CD4-positive, alpha-beta T cell treated with Interleukin-6 at 100 ng/mL for 8 hours (primary cell): ENCODE measurements around the gene SLITRK1.

Experiments
- DNase-seq: peaks from one replicate; pipeline ENCODE4 v3.0.0-alpha.2; 2020; ENCODE audit warnings: mixed read lengths, low spot score

The SLITRK1 gene, protein sequence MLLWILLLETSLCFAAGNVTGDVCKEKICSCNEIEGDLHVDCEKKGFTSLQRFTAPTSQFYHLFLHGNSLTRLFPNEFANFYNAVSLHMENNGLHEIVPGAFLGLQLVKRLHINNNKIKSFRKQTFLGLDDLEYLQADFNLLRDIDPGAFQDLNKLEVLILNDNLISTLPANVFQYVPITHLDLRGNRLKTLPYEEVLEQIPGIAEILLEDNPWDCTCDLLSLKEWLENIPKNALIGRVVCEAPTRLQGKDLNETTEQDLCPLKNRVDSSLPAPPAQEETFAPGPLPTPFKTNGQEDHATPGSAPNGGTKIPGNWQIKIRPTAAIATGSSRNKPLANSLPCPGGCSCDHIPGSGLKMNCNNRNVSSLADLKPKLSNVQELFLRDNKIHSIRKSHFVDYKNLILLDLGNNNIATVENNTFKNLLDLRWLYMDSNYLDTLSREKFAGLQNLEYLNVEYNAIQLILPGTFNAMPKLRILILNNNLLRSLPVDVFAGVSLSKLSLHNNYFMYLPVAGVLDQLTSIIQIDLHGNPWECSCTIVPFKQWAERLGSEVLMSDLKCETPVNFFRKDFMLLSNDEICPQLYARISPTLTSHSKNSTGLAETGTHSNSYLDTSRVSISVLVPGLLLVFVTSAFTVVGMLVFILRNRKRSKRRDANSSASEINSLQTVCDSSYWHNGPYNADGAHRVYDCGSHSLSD

DNA sequence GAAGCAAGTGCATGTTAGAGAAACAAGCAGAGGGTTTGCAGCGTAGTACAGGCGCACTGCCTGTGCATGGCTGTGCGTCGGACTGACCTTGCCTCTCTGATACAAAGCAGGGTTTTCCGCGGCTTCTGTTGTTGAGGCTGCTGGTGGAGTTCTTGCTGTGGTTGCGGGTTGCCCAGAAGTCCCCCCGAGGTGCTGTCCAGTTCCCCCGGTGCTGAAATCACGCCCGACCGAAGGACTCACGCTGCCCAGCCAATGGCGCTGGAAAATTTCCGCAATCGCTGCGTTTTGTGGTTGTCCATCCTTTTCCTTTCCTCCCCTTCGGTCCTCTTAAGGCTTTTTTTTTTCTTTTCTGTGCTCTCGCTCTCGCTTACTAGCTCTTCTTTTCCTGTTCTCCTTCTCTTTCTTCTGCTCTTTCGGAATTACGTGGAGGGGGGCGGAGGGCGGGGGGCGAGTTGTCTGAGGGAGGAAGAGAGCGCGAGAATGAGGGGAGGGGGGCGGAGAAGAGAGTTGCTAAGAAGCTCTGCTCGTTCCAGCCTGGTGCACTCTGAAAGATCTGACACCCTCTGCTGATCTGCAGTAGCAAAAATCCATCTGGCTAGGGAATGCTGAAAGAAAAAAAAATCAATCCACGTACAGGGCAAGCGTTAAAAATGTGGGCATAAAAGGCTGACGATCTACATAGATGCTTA lies at the start of gene SLITRK1:
Gene SLITRK1, minus strand, starts transcription at position 558 of the 689 bp plus-strand sequence. CDS start 967 bp downstream, outside the sequence.
- no peak for DNase-seq

DNA sequence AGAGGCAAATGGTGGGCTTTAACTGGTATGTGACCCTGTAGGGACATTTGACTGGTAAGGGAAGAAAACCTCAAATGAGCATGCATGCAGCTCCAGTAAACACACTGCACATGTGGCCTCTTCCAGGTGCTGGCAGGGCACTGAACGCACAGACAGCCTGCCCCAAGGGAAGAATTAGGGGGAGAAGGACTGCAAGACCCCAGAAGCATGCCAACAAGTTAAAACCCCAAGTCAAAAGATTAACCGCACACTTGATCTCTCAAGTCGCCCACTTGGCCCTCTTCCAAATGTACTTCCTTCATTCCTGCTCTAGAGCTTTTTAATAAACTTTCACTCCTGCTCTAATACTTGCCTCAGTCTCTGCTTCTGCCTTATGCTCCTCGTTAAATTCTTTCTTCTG lies 46.9 kb upstream of the SLITRK1 start:
- DNase-seq = no peak

DNA sequence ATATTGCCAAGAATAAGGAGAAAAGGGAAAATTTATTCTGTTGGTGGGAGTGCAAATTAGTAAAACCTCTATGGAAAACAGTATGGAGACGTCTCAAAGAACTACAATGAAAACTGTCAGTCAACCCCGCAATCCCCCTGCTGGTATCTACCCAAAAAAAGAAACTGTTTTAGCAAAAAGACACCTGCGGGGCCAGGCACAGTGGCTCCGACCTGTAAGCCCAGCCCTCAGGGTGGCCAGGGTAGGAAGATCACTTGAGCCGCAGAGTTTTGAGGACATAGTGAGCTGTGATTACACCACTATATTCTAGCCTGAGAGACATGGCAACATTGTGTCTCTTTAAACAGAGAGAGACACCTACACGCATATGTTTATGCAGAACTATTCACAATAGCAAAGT lies 37.5 kb upstream of the SLITRK1 start:
- DNase-seq = no peak

DNA sequence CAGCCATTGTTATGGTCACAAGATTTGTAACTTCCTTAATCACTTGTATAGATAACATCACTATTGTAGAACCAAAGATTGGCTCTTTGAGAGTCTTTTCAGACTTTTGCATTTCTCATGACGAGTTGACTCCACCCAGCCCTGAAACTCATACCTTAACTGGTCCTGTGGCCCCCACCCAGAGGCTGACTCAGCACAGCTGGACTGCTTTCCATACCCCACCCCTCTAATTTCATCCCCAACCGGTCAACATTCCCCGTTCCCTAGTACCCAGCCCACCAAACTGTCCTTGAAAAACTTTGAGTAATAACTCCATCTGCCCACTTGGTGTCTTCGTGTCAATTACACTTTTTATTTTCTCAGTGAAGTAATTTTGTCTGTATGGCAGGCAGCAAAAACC lies 32.1 kb upstream of the SLITRK1 start:
- DNase-seq = no peak

DNA sequence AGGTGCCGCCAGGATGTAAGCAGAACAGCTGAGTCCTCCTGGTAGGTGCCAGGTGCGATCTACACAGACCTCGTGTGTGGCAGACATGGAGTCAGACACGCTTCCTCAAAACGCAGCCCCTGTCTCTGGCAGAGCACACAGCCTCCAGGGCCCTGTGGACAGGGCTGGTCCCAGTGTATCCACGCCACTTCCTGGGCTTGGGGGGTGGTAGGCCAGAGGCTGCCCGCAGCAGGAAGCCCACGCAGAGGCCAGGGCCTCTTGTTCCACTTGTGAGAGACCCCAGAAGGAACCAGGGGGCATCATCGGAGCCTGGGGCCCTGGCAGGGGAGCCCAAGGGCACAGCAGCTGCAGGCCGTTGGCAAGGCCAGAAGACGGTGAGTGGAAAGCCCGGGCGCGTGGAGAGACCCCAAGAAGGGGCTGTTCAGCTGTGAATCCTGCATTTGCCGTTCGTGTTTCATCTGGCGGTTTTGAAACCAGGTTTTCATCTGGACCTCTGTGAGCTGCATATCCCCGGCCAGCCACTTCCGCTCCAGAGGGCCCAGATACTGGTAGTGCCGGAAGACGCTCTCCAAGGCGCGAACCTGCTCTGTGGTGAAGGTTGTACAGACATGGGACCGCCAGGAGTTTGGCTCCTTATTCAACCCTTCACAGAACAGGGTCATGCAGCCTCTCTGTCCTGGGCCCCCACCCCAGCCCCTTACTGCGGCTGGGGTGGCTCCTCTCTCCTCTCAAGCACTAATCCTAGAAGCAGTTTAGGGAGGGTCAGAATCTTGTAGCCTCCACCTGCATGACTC lies 25.1 kb upstream of the SLITRK1 start:
- DNase-seq = no peak

DNA sequence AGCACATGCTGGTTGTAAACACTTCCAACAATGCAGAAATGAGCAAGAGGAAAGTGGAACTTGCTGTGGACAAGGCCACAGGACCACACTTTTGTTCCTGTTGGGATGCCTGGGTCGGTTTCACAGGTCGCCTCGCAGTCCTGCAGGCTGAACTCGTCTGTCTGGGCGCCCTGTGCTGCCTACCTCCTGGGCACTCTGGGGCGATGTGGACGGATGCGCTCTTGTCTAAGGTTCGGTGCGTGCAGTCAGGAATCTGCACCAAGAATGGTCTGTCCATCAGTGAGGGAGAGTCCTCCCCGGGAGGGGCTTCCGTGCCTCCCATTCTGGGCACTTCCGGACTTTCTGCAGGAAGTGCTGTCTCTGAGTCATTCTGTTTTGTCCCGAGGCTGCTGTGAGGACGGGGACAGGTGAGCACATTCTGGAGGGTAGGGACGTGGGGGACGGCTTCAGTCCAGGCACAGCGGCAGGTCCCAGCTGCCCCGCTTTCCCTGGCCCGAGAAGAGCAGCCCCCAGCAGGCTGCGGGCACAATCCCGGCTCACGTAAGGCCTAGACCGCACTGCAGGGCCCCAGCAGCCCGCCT lies 24.1 kb upstream of the SLITRK1 start:
- DNase-seq = no peak

DNA sequence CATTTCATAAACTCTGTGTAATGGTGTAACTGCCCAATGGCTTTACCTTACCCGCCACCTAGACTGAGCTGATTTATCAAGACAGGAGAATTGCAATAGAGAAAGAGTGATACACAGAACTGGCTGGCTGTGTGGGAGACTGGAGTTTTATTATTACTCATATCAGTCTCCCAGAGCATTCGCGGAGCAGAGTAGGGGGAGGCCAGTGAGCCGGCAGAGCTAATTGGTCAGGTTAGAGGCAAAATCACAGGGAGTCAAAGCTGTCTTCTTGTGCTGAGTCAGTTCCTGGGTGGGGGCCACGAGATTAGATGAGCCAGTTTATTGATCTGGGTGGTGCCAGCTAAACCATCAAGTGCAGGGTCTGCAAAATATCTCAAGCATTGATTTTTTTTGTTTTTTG lies 23.4 kb upstream of the SLITRK1 start:
- no peak for DNase-seq

DNA sequence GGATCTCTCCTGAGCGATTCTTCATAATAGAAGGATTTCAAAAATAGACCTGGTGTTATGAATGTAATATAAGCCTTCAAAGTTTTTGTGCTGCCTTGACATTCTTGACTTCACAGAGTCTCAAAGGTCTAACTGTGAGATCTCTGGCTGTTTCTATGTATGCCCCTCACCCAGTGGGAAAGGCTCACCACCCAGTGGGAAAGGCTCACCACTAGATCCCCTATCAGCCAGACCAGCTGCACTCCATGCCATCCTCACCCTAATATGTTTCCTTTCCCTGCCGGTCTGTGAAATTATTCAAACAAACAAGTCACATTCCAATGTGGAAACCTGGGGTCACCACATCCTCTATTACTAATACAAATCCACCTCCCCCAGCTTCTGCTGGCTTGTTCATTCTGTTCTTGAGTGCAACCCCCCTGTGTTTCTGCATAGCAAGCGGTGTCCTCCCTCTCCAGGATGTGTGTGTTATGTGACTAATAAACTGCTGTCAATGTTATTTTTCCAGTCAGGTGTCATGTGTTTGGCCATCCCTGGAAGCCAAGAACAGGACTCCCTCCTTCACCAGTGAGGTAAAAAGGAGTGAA lies 13.8 kb upstream of the SLITRK1 start:
- no peak for DNase-seq

DNA sequence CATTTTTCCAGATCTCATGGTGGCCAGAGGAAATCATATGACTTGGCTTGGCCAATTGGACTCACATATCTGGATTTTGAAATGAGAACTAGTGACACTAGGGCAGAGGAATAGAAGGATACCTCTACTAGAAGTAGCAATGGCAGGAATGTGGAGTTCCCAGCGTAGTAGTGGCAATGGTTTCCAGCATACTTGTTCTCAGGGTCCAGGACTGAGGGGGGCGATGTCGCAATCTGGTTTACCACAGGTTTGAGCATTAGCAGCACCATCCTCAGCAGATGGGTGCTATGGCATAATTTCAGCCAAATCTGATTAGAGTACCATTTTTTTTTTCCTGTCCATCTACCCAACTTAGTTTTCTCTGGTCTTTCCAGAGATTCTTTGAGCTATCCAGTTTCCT lies 8.1 kb upstream of the SLITRK1 start:
- no peak for DNase-seq

DNA sequence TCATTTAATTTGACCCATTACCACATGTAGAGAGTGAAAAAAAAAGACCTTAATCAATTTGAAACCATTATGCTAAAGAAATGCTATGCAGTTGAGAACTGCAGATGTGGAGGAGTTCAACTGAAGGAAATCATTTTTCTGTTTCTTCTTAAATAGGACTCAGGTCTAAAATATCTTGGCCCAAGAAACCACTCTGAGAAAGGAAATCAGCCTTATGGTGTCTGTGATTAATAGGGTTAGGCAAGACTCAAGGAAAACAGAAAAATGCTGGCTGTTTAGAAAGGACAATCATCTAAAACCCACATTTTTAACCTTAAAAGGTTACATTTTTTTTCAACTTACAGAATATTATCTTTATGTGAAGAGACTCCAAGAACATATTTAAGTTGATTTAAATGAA lies 1.9 kb upstream of the SLITRK1 start:
- no peak for DNase-seq

DNA sequence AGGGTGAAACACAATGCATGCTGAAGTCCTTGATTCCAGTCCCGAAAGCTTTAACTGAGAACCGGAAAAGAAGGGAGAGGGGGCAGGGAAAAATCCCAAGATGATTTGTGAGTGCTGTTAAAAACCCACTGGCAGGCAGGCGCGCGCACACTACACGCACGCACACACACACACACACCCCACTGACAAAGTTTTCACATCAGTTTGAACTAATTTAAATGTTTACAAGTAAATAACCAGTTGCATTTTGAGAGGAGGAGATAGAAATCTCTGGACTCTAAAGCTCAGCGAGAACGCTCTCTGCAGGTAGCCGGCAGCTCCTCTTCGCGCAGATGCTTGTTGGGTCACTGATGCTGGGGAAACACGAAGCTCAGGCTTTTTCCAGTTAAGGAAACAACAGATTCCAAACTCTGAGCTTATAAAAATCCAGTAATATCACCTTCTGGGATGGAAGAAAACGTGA lies 818 bp upstream of the SLITRK1 start:
- no peak for DNase-seq

DNA sequence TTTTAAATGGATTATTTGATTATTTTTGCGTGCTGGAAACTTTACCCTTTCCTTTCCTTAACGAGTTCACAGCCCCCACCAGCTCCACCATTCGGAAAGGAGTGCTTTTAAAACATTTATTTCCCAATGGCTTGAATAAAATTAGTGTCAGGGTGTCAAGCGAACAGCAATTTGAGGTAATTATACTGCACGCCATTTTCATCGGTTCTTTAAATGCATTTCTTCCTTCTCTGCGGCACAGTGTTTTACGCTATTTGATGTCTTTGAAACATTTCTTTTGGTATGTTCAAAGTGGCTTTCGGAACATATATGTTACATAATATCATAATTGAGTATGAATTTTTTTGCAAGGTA lies 309 bp upstream of the SLITRK1 start:
- DNase-seq = no peak

DNA sequence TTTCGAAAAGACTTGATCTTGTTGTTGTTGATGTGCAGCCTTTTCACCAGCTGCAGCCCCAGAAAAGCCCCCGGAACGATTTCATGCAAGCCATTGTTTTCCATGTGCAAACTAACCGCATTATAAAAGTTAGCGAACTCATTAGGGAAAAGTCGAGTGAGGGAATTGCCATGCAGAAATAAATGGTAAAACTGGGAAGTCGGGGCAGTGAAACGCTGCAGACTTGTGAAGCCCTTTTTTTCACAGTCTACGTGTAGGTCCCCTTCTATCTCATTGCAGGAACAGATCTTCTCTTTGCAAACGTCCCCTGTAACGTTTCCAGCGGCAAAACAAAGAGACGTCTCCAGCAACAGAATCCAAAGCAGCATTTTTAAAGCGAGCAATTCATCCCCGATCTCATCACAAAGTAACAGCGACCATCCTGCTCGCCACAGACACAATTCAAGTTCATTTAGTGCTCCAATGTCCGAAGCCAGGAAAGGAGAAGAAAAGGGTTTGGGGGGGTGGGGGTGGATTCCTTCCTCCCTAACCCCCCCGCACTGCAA lies 1.1 kb downstream of the SLITRK1 start:
- no peak for DNase-seq

DNA sequence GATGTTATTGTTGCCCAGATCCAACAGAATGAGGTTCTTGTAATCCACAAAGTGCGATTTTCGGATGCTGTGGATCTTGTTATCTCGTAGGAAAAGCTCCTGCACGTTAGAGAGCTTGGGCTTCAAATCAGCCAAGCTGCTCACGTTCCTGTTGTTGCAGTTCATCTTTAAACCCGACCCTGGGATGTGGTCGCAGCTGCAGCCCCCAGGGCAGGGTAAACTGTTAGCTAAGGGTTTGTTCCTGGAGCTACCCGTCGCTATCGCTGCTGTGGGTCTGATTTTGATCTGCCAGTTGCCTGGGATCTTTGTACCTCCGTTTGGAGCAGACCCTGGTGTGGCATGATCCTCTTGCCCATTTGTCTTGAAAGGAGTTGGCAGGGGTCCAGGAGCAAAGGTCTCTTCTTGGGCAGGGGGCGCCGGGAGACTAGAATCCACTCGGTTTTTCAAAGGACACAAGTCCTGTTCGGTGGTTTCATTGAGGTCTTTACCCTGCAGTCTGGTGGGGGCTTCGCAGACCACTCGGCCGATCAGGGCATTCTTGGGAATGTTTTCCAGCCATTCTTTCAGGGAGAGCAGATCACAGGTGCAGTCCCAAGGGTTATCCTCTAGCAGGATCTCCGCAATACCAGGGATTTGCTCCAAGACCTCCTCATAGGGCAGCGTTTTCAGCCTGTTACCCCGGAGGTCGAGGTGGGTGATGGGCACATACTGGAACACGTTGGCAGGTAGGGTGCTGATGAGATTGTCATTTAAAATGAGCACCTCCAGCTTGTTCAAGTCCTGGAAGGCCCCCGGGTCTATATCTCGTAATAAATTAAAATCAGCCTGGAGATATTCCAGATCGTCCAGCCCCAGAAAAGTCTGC lies 1.8 kb downstream of the SLITRK1 start:
- no peak for DNase-seq

DNA sequence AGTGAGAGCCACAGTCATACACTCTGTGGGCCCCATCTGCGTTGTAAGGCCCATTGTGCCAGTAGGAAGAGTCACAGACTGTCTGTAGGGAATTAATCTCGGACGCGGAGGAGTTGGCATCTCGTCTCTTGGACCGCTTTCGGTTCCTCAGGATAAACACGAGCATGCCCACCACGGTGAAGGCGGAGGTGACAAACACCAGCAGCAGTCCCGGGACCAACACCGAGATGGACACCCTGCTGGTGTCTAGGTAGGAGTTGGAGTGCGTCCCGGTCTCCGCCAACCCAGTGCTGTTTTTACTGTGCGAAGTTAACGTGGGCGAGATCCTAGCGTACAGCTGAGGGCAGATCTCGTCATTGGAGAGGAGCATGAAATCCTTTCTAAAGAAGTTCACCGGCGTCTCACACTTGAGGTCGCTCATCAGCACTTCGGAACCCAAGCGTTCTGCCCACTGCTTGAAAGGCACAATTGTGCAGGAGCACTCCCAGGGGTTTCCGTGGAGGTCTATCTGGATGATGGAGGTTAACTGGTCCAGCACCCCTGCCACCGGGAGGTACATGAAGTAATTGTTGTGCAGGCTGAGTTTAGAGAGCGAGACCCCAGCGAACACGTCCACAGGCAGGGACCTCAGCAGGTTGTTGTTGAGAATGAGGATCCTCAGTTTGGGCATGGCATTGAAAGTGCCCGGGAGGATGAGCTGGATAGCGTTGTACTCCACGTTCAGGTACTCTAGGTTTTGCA lies 2.7 kb downstream of the SLITRK1 start:
- DNase-seq = no peak

DNA sequence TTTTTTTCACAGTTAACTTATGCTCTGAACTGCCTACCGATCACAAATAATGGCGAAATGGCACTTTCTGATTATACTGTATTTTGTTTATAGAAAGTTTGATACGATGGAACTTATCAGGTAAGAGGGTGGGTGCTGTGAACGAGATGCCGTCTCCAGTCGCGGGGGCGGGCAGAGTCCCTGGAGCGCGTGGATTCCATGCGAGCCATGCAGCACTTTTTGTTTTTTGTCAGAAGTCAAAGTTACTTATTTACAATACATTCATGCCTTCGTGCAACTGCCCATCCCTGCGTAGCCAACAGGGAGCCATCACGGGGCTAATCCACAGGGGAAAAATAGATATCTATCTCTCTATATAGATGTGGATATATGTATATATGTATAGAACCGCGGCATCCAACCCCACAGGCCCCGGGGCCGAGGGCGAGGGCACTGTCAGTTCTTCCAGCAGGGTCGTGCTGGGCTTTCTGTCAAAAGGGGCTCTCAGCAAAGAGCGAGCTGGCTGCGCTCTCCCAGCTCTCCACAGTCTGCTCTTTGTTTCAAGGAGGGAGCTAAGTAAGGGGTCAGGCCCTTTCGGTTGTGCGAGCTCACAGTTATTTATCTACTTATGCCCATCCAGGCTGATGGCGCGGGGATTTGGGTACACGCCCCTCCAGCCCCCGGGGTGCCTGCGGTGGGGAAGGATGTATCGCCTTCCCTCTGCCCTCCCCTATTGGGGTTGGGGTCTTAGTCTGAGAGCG lies 3.4 kb downstream of the SLITRK1 start:
- no peak for DNase-seq

DNA sequence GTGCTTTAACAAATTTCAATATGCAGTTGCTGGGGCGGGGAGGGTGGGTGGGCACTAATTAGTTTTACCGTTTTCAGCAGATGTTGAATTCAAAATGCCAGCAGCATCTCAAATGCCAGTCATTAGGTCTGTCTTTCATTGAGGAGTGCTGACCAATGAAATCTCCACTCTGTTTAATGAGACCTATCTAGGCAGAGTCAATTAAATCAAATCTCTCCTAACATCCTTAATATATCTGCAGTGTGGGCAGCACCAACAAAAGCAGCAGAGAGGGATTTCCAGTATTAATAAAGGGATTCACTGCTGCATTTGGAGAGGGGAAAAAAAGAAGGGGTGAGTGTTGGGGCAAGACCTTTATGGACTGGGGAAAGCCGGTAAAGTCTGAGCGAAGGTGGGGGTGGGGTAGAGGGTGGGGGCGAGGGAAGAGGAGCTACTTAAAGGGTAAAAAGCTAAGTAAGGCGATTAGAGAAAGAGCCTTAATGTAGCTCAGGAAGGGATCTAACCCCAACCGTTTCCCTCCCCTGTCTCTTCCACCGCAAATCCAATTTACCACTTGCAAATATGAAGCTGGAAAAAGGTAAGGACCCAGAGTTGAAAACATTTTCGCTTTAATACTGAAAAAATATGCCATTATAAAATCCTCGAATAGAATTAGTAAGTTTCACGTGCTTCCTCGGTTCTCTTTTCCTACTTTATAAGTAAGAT lies 4.5 kb downstream of the SLITRK1 start:
- no peak for DNase-seq

DNA sequence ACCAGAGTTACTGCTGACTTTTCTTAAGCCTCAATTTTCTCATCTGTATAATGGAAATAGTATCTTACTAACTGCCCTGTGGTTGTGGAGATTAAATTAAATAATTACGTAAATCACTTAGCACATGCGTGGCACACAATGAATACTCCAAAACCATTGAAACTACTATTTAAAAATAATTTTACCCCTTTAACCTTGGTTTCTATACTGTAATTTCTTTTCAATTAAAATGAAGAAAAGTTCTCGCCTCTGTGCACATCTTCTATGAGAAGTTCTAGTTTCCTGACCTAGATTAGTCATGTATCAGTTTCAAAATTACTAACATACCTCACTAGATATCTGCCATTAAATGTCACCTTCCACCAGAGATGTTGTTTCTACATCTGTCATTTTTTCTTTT lies 5.7 kb downstream of the SLITRK1 start:
- no peak for DNase-seq
